ENCODE data around the gene ELFN2.

- no peak for TF ChIP-seq CTCF (IDR thresholded peaks at IDR 0.05)
- no peak for TF ChIP-seq HDAC2 (IDR thresholded peaks at IDR 0.05)
- TF ChIP-seq JUNB (IDR thresholded peaks at IDR 0.05), result no peak
- TF ChIP-seq RCOR1 (IDR thresholded peaks at IDR 0.05; ENCODE audit: low read depth, low read length), result no peak
- TF ChIP-seq GATA3 (IDR thresholded peaks at IDR 0.05; ENCODE audit: borderline replicate concordance), result no peak
- no peak for TF ChIP-seq ESRRA (IDR thresholded peaks at IDR 0.05; ENCODE audit: borderline replicate concordance, low read length)
- no peak for TF ChIP-seq CHD4 (IDR thresholded peaks at IDR 0.05; ENCODE audit: borderline replicate concordance)
- TF ChIP-seq, protein P1, sequence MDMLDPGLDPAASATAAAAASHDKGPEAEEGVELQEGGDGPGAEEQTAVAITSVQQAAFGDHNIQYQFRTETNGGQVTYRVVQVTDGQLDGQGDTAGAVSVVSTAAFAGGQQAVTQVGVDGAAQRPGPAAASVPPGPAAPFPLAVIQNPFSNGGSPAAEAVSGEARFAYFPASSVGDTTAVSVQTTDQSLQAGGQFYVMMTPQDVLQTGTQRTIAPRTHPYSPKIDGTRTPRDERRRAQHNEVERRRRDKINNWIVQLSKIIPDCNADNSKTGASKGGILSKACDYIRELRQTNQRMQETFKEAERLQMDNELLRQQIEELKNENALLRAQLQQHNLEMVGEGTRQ (IDR thresholded peaks at IDR 0.05), result no peak
- no peak for TF ChIP-seq CEBPB (IDR thresholded peaks at IDR 0.05)
- no peak for TF ChIP-seq NFE2L2 (conservative IDR thresholded peaks at IDR 0.05; ENCODE audit: low read length)
- TF ChIP-seq MYC (IDR thresholded peaks at IDR 0.05; ENCODE audit: borderline replicate concordance, low read length), result no peak
Observed at GRCh38 chr22:37384691-37385090, 42.6 kb downstream of the ELFN2 start.

Measured in A549 (cell line).